Right forelimb (tissue), 1 donor: ENCODE results near the gene NOX3.

Experiments used
- DNase-seq: peaks from one replicate; pipeline ENCODE4 v3.0.0-alpha.2; 2018

NOX3 gene

DNA sequence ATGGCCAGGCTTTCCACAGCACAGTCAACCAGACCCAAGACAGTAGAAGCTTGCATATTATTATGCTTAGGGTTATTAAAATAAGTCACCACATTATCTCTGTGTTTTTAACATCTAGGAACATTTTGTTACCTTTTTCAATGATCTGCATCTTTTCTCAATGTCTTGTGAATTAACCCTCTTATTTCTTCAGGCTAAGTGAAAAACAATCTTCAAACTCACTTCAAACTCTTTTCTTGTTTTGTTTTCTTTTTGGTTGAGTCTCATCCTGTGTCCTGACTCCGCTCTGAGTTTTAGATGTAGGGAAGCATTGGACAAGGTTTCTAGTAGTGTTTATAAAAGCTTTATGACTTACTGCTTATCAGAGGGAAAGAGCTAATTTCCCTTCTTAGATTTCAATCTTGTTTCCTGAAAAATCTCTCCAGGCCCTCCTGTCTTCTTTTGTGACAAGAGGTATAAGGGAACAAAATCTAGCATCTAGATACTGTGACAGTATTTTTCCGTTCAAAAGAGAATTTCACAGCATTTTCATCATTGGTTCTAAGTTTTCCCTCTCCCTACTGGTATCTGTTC, 26.2 kb downstream of the NOX3 start:
- no peak for DNase-seq

DNA sequence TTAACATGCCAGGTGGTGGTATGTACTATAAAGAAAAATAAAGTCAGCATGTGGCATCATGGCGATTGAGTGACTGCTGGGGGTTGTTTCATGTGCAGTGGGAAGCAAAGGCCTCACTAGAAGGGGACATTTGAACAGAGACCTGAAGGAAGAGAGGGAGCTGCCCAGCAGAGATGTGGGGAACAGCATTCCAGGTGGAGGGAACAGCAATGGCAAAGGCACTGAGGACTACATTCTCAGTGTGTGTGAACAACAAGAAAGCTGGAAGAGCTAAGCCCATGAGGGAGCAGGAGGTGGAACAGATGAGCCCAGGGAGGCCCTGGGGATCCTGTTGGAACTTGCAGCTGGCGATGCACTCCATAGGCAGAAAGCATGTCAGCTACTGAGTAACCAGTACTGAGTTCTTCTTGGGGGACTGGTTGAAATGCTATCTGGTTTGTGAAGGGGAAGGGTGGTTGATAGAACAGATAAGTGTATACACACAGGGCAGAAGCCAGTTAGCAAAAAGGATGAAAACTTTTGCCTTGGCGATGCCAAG, 29.2 kb downstream of the NOX3 start:
- no peak for DNase-seq

DNA sequence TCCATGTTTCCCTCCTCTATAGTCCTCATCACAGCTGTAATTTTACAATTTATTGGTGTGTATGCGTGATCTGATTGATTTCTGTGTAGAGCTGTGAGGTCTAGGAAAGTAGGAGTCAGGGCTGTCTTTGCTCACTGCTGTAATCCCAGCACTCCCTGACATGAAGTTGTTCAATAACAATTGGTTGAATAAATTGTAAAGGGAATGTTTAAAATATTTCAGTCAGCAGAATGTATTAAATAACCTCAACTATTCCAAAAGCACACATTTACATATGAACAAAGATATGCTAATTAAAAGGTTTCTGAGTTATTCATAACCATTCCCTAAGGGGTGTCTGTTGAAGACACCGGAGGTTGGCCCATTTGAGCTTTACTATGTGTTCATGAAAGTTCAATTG, 31.5 kb downstream of the NOX3 start:
- DNase-seq, result no peak

DNA sequence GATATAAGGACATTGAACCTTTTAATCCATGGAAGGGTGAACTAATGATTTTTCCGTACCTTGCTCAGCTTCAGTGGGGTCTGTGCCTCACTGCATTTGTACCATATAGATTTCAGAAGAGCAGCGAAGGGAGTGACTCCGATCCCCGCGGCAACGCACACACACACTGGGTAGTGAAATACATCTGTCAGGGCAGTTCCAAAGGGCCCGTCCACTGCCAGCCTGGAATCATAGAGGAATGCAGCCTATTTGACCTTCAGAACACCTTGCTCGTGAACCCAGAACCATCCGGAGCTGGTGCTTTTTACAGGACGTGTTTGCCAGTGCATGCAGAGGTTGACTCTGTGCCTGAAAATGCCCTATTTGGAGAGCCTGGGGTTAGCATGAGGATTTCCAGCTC, 33.0 kb downstream of the NOX3 start:
- no peak for DNase-seq

DNA sequence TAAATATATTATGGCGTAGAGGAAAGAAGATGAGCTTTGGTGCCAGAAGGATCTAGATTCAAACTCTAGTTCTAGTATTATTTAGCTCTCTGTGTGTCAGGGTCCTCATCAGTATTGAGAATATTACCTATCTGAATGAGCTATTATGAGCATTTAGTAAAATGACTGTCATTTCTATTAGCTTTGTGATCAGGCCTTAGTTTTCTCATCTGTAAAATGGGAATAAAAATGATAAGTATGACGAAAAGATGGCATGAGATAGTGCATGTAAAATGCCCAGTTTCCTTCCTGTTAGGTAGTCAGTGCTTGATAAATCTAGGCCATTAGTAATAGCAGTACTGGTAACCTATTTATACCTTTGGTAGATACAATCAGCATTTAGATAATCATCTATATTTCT, 35.1 kb downstream of the NOX3 start:
- no peak for DNase-seq

DNA sequence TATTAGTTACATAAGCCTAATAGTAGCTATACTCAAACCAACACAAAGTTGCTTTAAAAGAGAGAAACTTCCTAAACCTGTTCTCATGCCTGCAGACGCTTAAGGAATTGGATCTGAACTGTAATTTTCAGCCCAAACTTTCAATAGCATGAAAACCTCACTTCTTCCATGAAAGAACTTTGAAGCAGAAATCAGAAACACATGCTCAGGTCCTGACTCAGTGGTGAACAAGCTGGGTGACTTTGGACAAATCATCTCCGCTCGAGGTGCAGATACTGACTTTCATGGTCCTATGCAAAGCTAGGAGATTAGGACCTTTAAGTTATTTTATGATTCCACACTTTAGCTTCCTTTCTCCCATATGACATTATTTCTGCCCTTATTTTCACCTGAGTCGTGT, 36.5 kb downstream of the NOX3 start:
- DNase-seq, result no peak

DNA sequence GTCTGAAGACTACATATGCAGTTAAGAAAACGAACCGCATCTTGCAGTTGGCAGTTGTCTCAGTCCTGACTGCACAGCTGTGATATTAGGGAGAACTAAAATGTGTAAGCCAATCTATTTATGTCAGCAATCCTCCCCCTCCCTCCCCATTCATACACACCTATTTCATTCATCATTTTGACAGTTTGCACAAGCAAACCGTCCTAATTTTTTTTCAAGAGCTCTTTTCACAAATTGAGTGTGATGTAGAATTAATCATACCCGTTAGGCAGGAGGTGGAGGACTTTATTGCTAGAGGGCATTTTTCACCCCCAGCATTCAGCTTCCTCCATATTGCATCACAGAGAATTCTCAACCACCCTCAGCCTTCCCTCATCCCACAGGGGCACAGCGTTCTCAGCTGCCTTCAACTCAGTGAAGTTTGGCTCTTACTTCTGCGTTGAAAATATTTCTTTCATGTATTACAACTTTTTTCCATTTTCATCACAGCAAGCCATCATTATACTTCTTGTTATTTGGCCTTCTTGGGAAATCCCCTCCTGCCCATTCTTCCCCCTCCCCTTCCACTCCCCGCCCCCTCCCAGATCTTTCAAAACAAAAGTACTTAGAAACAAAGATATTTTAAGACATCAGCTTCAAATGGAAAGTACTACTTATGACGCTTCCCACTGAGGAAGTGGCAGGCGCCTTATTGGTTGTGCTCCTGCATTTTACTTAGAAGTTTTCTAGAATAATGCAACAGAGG, 37.5 kb downstream of the NOX3 start:
- DNase-seq, result no peak

DNA sequence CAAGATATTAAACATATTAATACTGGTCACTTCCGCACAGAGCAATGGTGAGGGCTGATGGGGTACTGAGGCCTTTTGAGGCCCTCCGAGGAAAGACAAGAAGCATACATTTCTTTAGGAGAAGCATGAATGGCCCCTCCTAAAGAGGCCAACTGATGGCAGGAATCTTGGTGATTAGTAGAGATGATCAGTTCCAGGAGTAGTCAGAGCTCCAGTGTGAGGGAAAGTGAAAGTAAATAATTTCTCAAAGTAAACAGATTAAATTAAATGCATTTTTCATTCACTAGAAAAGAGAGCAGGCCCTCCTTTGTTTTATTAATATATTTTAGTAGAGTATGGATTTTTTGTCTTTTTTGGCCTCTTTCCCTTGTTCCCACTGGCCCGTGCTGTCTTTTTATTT, 38.2 kb downstream of the NOX3 start:
- DNase-seq, result no peak

DNA sequence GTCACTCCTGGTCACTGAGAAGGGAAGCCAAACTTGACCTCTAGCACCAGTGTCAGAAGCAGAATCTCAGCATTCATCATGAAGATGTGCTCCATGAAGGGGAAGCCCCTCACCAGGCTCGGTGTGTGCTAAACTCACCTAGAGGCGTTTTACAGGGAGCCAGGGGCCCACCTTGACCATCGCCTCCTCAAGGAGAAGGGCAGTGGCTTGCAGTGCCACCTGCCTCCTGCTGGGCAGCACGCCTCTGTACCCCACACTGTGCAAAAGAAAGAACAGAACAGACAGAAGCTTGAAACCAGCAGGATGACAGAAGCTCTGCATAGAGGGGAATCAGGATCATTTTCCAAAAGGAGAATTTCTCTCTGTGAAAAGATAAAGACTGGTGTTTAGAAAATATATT, 39.7 kb downstream of the NOX3 start:
- no peak for DNase-seq

DNA sequence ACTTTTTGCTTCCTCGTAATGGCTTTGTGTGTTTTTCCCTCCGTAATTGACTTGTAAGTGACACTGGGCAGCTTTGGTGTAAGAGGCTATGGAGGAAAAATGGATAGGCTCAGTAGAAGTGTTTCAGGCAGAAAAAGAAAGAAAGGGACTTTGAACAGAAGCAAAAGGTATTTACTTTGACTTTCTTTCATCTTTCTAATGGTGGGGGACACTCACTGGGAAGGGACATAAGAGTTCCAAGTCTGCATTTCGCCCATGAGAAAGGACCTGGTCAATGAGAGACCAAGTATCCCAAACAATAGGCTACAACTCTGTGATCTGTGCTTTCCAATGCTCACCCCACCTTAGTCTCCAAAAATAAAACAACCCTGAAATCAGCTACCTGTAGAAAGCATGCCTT, 41.6 kb downstream of the NOX3 start:
- DNase-seq, result no peak

DNA sequence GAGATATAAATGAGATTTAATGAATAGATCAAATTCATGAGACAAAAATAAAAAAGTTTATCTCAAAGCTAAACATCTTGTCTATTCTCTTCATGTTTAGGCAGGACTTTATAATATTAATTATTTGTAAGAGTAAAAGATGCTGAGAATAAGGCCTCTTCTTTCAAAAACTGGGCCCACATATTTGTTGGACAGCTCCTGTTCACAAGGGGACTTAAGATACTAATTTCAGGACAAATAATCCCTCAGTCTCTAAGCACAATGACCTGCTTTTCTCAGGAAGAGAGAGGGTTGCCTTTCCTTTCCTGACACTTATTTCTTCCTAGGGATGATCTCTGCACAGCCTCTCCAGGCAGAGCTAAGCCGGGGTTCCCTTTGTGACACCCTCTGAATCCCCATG, 43.3 kb downstream of the NOX3 start:
- DNase-seq, result no peak

DNA sequence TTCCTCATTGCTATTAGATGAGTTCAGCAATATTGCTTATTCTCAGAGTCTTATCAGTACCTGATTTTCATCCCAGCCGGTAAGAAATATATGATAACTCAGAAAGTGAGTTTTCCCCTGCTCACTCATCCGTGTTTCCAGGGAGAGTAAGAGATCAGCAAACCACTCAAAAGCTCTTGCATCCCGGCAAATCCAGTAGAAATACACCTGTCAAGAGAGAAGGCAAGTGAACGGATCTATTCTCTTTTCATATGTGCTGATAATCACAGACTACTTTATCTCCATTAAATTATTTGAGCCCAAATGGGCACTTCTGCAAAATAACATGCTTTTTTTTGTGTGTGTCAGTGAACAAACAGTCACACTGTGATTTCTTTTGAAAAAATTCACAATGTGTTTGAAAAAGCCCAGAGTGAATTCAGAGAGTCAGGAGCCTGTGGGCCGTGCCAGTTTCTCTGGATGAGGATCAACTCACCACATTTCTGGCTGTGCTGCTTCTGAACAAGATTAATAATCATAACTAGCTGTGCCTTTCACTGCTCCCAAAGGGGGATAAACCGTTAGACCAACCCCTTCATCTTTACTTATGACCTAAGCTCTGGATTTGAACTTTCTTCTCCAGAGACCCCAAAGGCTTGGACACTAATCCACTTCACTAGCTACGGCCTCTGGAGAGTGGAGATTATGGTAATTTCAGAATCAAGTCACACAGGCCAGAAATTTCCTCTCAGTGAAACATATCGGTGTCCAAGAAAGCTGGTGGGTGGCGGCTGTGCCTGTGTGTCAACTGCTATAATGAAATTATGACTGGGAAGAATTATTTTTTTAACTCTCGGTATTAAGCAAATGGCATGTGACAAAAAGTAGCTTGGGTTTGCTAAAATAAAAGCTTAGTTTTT, 44.2 kb downstream of the NOX3 start:
- DNase-seq, result no peak

DNA sequence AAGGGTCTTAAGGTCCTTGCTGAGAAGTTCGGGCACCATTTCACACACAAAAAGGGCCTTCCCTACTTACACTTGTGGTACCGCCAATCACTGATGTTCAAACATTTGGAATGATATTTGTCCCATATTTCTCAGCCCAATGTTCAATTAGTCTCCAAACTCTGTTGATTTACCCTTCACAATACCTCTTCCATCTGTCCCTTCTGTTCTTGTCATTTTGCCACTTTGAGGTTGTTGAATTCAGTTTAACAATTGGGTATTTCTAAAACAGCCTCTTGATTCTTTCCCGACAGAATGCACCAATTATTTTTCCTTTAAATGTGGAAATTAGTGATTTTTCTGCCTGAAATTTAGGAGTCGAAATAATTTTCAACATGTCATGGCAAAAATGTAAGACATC, 46.2 kb downstream of the NOX3 start:
- DNase-seq, result no peak

DNA sequence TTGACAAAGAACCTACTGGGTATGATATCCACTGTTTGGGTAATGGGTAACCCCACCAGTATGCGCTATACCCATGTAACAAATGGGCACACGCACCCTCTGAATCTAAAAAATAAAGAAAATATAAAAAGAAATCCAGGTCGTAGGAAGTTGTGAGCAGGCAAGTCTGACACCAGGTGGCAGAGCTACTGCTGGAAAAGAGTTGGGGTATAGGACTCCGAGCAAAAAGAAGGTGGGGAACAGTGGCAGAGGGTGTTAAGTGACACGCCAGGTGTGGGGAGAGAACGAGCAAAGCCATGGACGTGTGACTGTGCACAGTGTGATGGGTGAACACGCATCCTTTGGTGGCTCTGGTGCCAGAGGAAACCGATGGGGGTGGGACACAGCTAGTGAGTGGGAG, 46.7 kb downstream of the NOX3 start:
- no peak for DNase-seq

DNA sequence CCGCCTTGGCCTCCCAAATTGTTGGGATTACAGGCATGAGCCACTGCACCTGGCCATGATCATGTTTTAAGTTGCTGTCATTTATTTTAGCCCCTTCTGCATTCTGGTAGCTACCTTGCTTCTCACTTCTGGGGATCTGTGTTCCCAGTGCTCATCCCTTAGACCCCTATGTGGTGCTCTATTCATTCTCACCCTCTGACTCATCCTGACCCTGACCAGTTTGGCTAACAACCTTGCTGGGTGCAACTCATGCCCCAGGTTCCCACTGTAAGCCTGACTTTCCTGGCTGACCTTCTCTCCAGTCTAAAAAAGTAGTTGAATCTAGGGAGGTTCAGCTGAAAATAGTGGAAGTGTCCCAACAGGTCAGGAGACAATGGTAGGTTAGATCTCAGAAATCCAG, 47.4 kb downstream of the NOX3 start:
- DNase-seq, result no peak

DNA sequence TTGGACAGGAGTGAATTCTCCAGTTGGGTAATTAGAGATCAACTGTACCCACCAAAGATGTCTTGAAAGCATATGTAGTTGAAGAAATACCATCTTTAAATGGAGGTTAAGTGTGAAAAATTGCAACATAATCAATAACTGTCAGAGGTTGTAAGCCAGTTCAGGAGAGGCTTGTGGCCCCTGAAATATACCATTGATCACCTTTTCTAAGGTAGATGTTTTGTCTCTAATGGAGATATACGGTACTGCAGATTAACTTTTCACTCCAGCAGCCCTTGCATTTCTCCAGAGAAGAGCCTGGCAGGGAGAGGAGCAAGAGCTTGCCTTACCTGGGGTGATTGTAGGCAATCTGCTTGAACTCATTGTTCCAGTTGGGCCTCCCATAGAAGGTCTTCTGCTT, 48.8 kb downstream of the NOX3 start:
- no peak for DNase-seq

DNA sequence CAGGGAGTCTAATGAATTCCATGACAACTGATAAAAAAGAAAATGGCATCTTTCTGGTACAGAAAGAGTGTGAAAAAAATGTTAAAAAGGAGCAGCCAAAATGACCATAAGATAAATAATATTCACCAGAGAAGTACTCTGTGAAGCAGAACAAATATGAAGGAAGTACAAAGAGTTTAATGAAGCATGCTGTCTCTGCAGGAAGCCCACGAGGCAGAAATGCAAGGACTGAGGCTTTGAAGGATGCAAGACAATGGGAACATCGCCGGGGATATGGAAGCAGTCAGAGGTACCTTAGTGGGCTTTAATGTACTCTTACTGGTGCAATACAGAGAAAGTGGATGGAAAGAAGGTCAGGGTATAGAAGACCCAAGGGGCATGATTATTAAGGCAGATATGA, 50.7 kb downstream of the NOX3 start:
- DNase-seq, result no peak

DNA sequence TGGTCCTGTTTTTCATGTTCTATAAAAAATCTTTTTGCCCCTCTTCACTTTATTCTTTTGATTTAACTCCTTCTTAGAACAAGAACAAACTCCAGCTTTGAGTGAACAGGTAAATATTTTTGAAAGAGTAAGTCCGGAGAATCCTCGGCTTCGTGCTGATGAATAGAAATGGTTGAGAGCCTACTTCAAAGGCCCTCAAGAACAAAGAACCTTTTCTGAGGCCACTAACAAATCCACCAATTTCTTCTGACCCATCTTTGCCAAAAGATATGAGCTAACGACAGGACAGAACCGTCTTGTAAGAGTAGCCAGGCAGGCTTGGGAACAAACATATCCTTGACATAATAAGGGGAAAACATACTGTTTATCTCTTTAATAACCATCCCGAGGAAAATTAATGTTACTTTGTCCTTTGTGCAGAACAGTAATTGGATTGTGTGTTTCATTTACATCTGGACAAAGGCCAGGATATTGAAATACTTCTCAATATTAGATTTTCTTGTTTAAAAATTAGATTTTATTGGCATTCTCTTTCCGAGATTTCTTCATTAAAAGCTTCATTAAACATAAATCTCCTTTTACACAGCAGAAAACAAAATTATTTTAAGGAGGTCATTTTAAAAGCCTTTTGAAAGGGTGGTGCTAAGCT, 52.9 kb downstream of the NOX3 start:
- DNase-seq, result no peak

DNA sequence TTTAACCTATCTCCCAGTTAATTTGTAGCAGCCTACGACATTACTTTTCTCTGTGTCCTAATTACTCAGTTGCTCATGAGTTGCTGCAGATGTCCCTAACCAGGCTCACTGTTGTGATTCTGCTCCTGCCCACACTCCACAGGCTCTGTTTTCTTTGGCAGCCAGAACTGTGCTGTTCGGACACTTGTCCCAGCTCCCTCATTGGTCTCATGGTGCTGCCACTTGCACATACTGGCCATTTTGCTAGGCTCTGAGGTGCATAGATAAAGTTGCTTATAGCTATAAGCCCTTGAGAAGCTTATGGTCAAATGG, 55.0 kb downstream of the NOX3 start:
- DNase-seq, result no peak

DNA sequence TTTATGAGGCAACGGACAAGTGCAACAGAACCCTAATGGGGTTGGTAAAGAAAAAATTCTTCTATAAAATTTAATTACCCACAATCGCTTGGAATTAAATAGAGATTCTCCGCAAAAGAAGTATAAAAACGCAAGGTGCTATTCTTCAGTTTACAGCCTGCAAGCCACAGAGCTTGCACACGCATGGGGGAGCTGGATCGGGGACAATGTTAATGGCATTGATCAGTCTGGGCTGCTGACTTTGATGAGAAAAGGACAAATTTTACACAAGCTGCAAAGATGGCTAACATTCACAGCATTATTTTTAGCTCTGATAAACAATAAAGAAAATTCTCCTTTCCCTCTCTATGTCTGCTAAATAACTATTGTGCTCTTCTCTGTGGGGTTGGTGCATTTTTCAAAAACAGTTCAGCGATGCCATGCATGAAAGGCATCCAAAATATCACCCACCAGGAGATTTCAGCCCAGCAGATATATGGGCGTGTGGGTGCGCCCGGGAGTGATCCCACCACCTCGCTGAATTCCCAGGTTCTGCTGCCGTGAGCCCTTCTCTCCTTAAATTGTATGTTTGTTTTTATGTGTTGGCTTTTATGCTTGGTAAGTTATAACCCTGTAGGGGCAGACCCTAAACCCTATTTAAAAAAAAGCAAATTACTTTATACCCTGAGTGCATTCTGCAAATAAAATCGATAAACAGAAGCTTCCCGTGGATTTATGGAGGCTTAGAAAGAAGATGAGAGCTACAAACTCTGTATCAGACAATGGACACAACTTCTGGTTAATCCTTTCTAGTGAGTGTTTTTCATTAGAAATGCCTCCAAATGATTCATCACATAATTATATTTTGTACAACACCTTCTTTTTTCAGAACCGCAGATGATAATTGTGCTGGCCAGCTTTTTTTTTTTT, 55.6 kb downstream of the NOX3 start:
- DNase-seq, result no peak

DNA sequence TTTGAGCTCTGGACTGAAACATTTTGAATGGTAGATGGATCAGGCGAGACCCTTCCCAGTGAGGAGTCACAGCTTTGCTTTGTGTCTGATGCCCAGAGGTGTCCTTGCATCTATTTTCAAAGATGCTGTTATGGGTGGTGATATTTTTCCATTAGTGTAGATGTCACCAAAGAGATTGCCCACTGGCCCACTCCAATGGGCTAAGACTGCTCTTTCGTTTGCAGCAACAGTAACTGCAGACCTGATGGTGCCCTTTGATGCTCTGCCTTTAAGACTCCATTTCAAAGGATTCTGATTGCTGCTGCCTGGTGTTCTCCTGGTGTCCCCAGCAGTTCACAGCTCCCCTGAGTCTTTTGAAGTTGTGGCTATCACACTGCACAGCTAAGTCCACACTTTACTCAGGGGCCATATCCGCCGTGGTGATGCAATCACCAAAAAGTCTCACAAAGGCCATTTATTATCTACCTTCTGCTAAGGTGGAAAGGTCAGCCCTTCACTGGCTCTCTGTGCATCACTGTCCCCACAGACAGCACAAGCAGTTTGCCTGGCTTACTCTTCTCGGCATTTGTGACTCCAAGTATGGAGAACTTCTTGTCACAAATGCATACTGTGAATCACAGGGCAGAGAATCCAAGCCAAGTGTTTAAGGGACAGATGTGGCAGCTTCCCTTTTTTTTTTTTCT, 56.4 kb downstream of the NOX3 start:
- DNase-seq, result no peak

DNA sequence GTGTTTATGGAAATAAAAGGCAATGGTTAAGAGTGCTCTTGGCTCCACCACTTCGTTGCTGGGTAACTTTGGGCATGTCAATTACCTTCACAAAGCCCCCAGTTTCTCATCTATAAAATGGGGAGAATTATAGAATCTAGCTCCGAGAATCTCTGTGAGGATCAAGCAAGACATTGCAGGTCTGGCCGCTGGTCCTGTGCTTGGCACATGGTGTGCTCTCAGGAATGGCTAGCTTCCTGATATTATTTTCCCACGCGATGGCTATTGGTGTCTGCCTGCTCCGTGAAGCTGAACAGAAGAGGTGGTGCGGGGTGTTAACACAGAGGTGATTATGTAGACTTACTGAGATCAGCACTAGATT, 57.0 kb downstream of the NOX3 start:
- no peak for DNase-seq
